ENCODE measurements around the gene GTF2IRD1. TPM values are rescaled to one million over a fixed set of nuclear protein-coding genes. Genes with fewer than 3 reads are reported as not detected.

Gene GTF2IRD1
- polyA plus RNA-seq, 3 donors: not detected

DNA sequence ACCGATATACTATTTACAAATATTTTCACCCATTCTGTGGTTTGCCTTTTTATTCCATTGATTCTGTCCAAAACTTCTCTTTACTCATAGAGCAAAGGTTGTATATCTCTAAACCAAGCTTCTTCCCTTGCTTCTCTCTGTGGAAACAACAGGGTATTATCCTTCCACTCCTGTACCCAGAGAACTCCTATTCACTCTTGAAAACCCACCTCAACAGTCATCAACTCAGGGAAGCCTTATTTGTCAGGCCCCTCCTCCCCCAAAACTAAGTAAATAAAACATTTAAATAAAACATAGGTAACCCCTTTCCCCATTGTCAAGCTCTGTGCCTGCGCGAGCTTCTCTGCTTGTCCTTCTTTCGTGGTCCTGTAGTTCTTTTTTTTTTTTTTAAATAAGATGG lies 44.6 kb downstream of the GTF2IRD1 start:
- Mint-ChIP-seq H3K4me3 (no peak overlapping the region), H3K36me3 (no peaks in the 10 kb centered on the region), H3K9me3 (peaks cover 0 to 7% (median 0%) of the 10 kb centered on the region in 7 donors), H3K4me1 (no peaks in the 10 kb centered on the region), H3K27me3 (ENCODE audit: low read depth in 3 of 3) (no peaks in the 10 kb centered on the region), H3K27ac (no peak overlapping the region)
- no peaks in the 10 kb centered on the region for H3K36me3 ChIP-seq (replicated peaks in 1 of 2; ENCODE audit: control insufficient read depth in 1 of 2, insufficient read depth in 2 of 2, low read length in 2 of 2)
- no peak for DNase-seq
- no peak overlapping the region for H3K9ac ChIP-seq (ENCODE audit: insufficient read depth, low read length, poor library complexity, severe bottlenecking)
- H3K4me3 ChIP-seq (replicated peaks in 1 of 3; ENCODE audit: low read depth in 2 of 3, low read length in 3 of 3): no peak overlapping the region
- no peak overlapping the region for H3K4me2 ChIP-seq (replicated peaks; ENCODE audit: extremely low read depth, low read length, poor library complexity, severe bottlenecking)
- H4K20me1 ChIP-seq (ENCODE audit: insufficient read depth, low read length): no peaks in the 10 kb centered on the region
- H3K27me3 ChIP-seq (ENCODE audit: control insufficient read depth in 2 of 2, insufficient read depth in 2 of 2, low read length in 2 of 2): no peaks in the 10 kb centered on the region
- intact Hi-C loops (cut with micrococcal nuclease): no loop called here
- H2AFZ ChIP-seq (ENCODE audit: insufficient read depth, low read depth, low read length, poor library complexity, severe bottlenecking): no peak overlapping the region
- no peaks in the 10 kb centered on the region for H3K9me3 ChIP-seq (replicated peaks in 1 of 2; ENCODE audit: control insufficient read depth in 1 of 2, insufficient read depth in 1 of 2, low read length in 2 of 2)
- no peaks in the 10 kb centered on the region for H3K79me2 ChIP-seq (ENCODE audit: insufficient read depth, low read length)
- H3K4me1 ChIP-seq (ENCODE audit: control insufficient read depth in 1 of 2, insufficient read depth in 2 of 2, low read length in 2 of 2): no peaks in the 10 kb centered on the region
- TF ChIP-seq CTCF (IDR thresholded peaks at IDR 0.05): no peak
- WGBS (ENCODE audit: insufficient coverage): no CpG with 5 or more reads among the region's 4 CpGs
- no peak overlapping the region for H3K27ac ChIP-seq (ENCODE audit: low read depth in 1 of 2, low read length in 2 of 2)

GRCh38 chr7:74498996-74499834 lies 45.5 kb downstream of the GTF2IRD1 start:
- WGBS (ENCODE audit: insufficient coverage): 50% methylated on average over 1 of the region's 8 CpGs
- no peaks in the 10 kb centered on the region for H3K36me3 Mint-ChIP-seq

More at GRCh38 chr7:74498996-74499834, 45.5 kb downstream of the GTF2IRD1 start:
- H3K36me3 ChIP-seq (replicated peaks in 1 of 2; ENCODE audit: control insufficient read depth in 1 of 2, insufficient read depth in 2 of 2, low read length in 2 of 2): no peaks in the 10 kb centered on the region
- DNase-seq: no peak
- H4K20me1 ChIP-seq (ENCODE audit: insufficient read depth, low read length): no peaks in the 10 kb centered on the region
- intact Hi-C loops (cut with micrococcal nuclease): no loop called here
- H3K27ac Mint-ChIP-seq: peak overlapping the region in 1 of 7 donors; percentile 33
- H3K9ac ChIP-seq (ENCODE audit: insufficient read depth, low read length, poor library complexity, severe bottlenecking): no peak overlapping the region
- H3K4me3 ChIP-seq (replicated peaks in 1 of 3; ENCODE audit: low read depth in 2 of 3, low read length in 3 of 3): no peak overlapping the region
- no peaks in the 10 kb centered on the region for H3K79me2 ChIP-seq (ENCODE audit: insufficient read depth, low read length)
- H3K4me1 ChIP-seq (ENCODE audit: control insufficient read depth in 1 of 2, insufficient read depth in 2 of 2, low read length in 2 of 2): no peaks in the 10 kb centered on the region
- H3K27me3 ChIP-seq (ENCODE audit: control insufficient read depth in 2 of 2, insufficient read depth in 2 of 2, low read length in 2 of 2): no peaks in the 10 kb centered on the region
- no peak for TF ChIP-seq CTCF (IDR thresholded peaks at IDR 0.05)
- no peak overlapping the region for H3K4me2 ChIP-seq (replicated peaks; ENCODE audit: extremely low read depth, low read length, poor library complexity, severe bottlenecking)
- no peak overlapping the region for H2AFZ ChIP-seq (ENCODE audit: insufficient read depth, low read depth, low read length, poor library complexity, severe bottlenecking)
- peaks cover 0 to 9% (median 0%) of the 10 kb centered on the region in 7 donors for H3K9me3 Mint-ChIP-seq
- H3K9me3 ChIP-seq (replicated peaks in 1 of 2; ENCODE audit: control insufficient read depth in 1 of 2, insufficient read depth in 1 of 2, low read length in 2 of 2): no peaks in the 10 kb centered on the region
- no peak overlapping the region for H3K4me3 Mint-ChIP-seq
- H3K27me3 Mint-ChIP-seq (ENCODE audit: low read depth in 3 of 3): no peaks in the 10 kb centered on the region
- no peak overlapping the region for H3K27ac ChIP-seq (ENCODE audit: low read depth in 1 of 2, low read length in 2 of 2)
- no peaks in the 10 kb centered on the region for H3K4me1 Mint-ChIP-seq

Measured in CD14-positive monocyte (primary cell).